ENCODE measurements around the gene TMTC1.

DNA sequence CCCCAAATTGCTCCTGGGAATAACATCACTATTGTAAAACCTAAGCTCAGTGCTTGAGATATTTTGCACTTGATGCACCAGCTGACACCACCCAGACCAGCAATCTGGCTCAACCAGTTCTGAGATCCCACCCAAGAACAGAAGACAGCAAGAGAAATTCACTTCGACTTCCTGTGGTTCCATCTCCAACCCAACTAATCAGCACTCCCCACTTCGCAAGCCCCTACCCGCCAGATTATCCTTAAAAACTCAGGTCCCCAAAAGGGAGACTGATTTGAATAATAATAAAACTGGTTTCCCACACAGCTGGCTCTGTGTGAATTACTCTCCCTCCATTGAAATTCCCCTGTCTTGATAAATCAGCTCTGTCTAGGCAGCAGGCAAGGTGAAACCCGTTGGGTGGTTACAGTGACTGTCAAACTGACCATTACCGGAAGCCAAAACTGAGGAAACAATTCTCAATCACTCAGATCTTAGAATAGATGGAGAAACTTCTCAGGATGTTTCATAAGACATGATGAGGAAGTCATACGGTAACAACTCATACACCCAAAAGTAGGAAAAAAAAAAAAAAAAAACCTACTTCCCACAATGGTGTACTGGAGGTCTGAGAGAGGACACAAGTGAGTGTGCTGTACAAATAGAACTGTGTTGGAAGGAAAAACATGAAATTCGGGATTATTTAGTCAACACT, 92.4 kb downstream of the TMTC1 start:
- TF ChIP-seq, protein P1, sequence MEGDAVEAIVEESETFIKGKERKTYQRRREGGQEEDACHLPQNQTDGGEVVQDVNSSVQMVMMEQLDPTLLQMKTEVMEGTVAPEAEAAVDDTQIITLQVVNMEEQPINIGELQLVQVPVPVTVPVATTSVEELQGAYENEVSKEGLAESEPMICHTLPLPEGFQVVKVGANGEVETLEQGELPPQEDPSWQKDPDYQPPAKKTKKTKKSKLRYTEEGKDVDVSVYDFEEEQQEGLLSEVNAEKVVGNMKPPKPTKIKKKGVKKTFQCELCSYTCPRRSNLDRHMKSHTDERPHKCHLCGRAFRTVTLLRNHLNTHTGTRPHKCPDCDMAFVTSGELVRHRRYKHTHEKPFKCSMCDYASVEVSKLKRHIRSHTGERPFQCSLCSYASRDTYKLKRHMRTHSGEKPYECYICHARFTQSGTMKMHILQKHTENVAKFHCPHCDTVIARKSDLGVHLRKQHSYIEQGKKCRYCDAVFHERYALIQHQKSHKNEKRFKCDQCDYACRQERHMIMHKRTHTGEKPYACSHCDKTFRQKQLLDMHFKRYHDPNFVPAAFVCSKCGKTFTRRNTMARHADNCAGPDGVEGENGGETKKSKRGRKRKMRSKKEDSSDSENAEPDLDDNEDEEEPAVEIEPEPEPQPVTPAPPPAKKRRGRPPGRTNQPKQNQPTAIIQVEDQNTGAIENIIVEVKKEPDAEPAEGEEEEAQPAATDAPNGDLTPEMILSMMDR (IDR thresholded peaks at IDR 0.05): no peak
- TF ChIP-seq POLR2A (IDR thresholded peaks at IDR 0.05): no peak
